Measurements from ENCODE around the gene DPP9. TPM values are rescaled to one million over a fixed set of nuclear protein-coding genes. Genes with fewer than 3 reads are reported as not detected.
"Not testable (repeated sequence)": the region's sequence is repeated elsewhere in the genome, so short reads cannot be mapped to it uniquely, and the experiment has no call there.

DPP9 gene
- total RNA-seq, 1 experiment from 2014 or later = 46.4 TPM

DNA sequence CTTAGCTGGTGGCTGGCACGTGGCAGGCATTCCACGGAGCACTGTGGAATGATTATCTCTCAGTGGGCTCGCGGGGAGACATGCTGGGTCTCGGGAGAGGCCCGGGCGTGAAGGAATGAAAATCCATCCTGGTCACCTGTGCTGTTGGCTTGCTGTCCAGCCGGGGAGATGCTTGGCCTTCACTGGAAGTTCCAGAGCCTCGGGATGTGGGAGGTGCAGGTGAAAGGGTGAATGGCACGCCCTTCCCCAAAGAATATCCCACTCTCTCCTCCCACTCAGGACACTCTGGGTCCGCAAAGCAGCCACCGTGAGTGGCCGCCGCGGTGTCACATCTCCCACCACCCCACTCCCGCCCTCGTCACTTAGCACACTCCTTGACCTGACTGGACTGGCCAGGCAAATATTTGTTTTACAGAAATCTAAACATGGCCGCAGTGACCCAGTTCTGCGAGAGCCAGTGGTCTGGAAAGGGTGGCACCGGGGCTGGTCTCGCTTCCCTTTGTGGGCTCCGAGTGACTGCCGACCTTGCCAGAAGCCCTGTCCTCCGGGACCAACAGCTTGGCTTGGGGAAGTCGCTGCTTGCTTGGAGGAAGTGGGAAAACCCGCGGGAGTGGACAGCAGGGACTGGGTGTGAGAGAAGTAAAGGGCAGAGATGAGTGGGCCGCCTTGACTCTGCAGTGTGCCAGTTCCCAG lies 8.0 kb downstream of the DPP9 start:
- WGBS (ENCODE audit: extremely low coverage, insufficient read length, low lambda C conversion rate) = no CpG with 5 or more reads among the region's 28 CpGs
- no peak overlapping the region for H3K4ac ChIP-seq (ENCODE audit: low read depth, low read length)
- H4K8ac ChIP-seq (replicated peaks; ENCODE audit: insufficient read length, low read depth, low read length) = no peak overlapping the region
- H2BK120ac ChIP-seq (ENCODE audit: low read depth, low read length, poor library complexity, severe bottlenecking) = no peak overlapping the region
- H3K79me2 ChIP-seq (ENCODE audit: insufficient read depth, low read length) = no peaks in the 10 kb centered on the region
- no peak overlapping the region for H2BK12ac ChIP-seq (ENCODE audit: insufficient read length, low read depth, low read length)
- no peak overlapping the region for H3K27ac Mint-ChIP-seq
- no peak overlapping the region for H3T11ph ChIP-seq (ENCODE audit: low read length)
- H3K36me3 Mint-ChIP-seq (ENCODE audit: insufficient read depth in 1 of 3, low read depth in 3 of 3) = peaks cover 24 to 81% (median 78%) of the 10 kb centered on the region in 3 experiments
- H3K4me3 Mint-ChIP-seq = no peak overlapping the region; a peak in 1 of 5 replicates
- H3K27me3 Mint-ChIP-seq (ENCODE audit: low read depth) = no peaks in the 10 kb centered on the region
- H3K56ac ChIP-seq (ENCODE audit: insufficient read length, low read depth, low read length) = no peak overlapping the region
- H2BK15ac ChIP-seq (ENCODE audit: low read depth, low read length) = no peak overlapping the region
- no peak overlapping the region for H3K4me2 ChIP-seq (ENCODE audit: insufficient read depth, insufficient read length, low read length)
- no peak overlapping the region for H3K23ac ChIP-seq (ENCODE audit: insufficient read length, low read depth, low read length)
- H3K9ac ChIP-seq (ENCODE audit: extremely low read depth, insufficient read length, low read length) = no peak overlapping the region
- no peaks in the 10 kb centered on the region for H3K9me3 ChIP-seq (ENCODE audit: control insufficient read depth, low read depth, low read length)
- no peak overlapping the region for H3K14ac ChIP-seq (ENCODE audit: insufficient read depth, low read length)
- no peak overlapping the region for H2BK20ac ChIP-seq (ENCODE audit: low read depth, low read length, poor library complexity, severe bottlenecking)
- no peaks in the 10 kb centered on the region for H3K23me2 ChIP-seq (ENCODE audit: insufficient read length, low read depth, low read length, poor library complexity, severe bottlenecking)
- no peaks in the 10 kb centered on the region for H3K9me3 Mint-ChIP-seq
- no peak overlapping the region for H2BK5ac ChIP-seq (ENCODE audit: insufficient read length, low read length)
- peaks cover 6% of the 10 kb centered on the region for H4K20me1 ChIP-seq (ENCODE audit: control insufficient read depth, insufficient read depth, insufficient read length)
- H3K27ac ChIP-seq (ENCODE audit: insufficient read length, low read depth, low read length) = no peak overlapping the region
- H2AK5ac ChIP-seq (ENCODE audit: insufficient read length, low read length) = no peak overlapping the region
- no peak overlapping the region for H4K91ac ChIP-seq (ENCODE audit: insufficient read length, low read depth, low read length)
- H3K4me1 Mint-ChIP-seq = no peaks in the 10 kb centered on the region
- no peaks in the 10 kb centered on the region for H3K27me3 ChIP-seq (ENCODE audit: insufficient read depth, low read length)
- no peaks in the 10 kb centered on the region for H3K4me1 ChIP-seq (ENCODE audit: insufficient read depth, low read length)
- no peak for DNase-seq
- no peak overlapping the region for H2AFZ ChIP-seq (ENCODE audit: low read length)
- H3K79me1 ChIP-seq (ENCODE audit: insufficient read depth, low read depth, low read length, poor library complexity, severe bottlenecking) = no peaks in the 10 kb centered on the region
- no peak overlapping the region for H4K5ac ChIP-seq (ENCODE audit: insufficient read length, low read depth, low read length)
- TF ChIP-seq, protein P1, sequence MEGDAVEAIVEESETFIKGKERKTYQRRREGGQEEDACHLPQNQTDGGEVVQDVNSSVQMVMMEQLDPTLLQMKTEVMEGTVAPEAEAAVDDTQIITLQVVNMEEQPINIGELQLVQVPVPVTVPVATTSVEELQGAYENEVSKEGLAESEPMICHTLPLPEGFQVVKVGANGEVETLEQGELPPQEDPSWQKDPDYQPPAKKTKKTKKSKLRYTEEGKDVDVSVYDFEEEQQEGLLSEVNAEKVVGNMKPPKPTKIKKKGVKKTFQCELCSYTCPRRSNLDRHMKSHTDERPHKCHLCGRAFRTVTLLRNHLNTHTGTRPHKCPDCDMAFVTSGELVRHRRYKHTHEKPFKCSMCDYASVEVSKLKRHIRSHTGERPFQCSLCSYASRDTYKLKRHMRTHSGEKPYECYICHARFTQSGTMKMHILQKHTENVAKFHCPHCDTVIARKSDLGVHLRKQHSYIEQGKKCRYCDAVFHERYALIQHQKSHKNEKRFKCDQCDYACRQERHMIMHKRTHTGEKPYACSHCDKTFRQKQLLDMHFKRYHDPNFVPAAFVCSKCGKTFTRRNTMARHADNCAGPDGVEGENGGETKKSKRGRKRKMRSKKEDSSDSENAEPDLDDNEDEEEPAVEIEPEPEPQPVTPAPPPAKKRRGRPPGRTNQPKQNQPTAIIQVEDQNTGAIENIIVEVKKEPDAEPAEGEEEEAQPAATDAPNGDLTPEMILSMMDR (conservative IDR thresholded peaks at IDR 0.05) = no peak
- H3K18ac ChIP-seq (ENCODE audit: insufficient read length, low read depth, low read length) = no peak overlapping the region

DNA sequence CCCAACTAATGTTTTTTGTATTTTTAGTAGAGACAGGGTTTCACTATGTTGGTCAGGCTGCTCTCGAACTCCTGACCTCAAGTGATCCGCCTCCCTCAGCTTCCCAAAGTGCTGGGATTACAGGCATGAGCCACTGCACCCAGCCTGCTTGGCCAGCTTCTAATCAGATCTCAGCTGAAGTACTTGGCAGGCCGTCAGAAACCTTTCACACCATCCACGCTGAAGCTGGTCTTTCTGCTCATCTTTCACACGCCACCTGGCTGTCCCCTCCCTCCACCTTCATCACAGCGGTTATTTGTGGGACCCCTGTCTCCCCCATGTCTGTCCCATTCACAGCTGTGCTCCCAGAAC lies 8.5 kb downstream of the DPP9 start:
- WGBS (ENCODE audit: extremely low coverage, insufficient read length, low lambda C conversion rate) = no CpG with 5 or more reads among the region's 6 CpGs
- not testable (repeated sequence) for H3K9me3 Mint-ChIP-seq; H2BK12ac ChIP-seq (ENCODE audit: insufficient read length, low read depth, low read length); H3K27me3 ChIP-seq (ENCODE audit: insufficient read depth, low read length); H3K27me3 Mint-ChIP-seq (ENCODE audit: low read depth); H3K56ac ChIP-seq (ENCODE audit: insufficient read length, low read depth, low read length); H4K20me1 ChIP-seq (ENCODE audit: control insufficient read depth, insufficient read depth, insufficient read length); H3T11ph ChIP-seq (ENCODE audit: low read length); DNase-seq; H3K4me1 ChIP-seq (ENCODE audit: insufficient read depth, low read length); H3K4me1 Mint-ChIP-seq; H2BK20ac ChIP-seq (ENCODE audit: low read depth, low read length, poor library complexity, severe bottlenecking); H3K9me3 ChIP-seq (ENCODE audit: control insufficient read depth, low read depth, low read length); H3K4me3 Mint-ChIP-seq; H3K4ac ChIP-seq (ENCODE audit: low read depth, low read length); H2AK5ac ChIP-seq (ENCODE audit: insufficient read length, low read length); H3K9ac ChIP-seq (ENCODE audit: extremely low read depth, insufficient read length, low read length); H3K23me2 ChIP-seq (ENCODE audit: insufficient read length, low read depth, low read length, poor library complexity, severe bottlenecking); H2BK15ac ChIP-seq (ENCODE audit: low read depth, low read length); H2AFZ ChIP-seq (ENCODE audit: low read length); H2BK5ac ChIP-seq (ENCODE audit: insufficient read length, low read length); H4K5ac ChIP-seq (ENCODE audit: insufficient read length, low read depth, low read length); H2BK120ac ChIP-seq (ENCODE audit: low read depth, low read length, poor library complexity, severe bottlenecking); H3K27ac Mint-ChIP-seq; H3K79me2 ChIP-seq (ENCODE audit: insufficient read depth, low read length); H3K23ac ChIP-seq (ENCODE audit: insufficient read length, low read depth, low read length); H3K14ac ChIP-seq (ENCODE audit: insufficient read depth, low read length); H4K8ac ChIP-seq (replicated peaks; ENCODE audit: insufficient read length, low read depth, low read length); H3K27ac ChIP-seq (ENCODE audit: insufficient read length, low read depth, low read length); H4K91ac ChIP-seq (ENCODE audit: insufficient read length, low read depth, low read length); H3K4me2 ChIP-seq (ENCODE audit: insufficient read depth, insufficient read length, low read length); H3K18ac ChIP-seq (ENCODE audit: insufficient read length, low read depth, low read length); H3K79me1 ChIP-seq (ENCODE audit: insufficient read depth, low read depth, low read length, poor library complexity, severe bottlenecking)
- peaks cover 24 to 81% (median 77%) of the 10 kb centered on the region in 3 experiments; a peak in 6 of 7 replicates for H3K36me3 Mint-ChIP-seq (ENCODE audit: insufficient read depth in 1 of 3, low read depth in 3 of 3)
